OCI-LY1 (cell line): Measurements from ENCODE around the gene ATXN7.

ENCODE experiments used
- CTCF ChIP-seq: fragments of 200-600 bp; sonication (generic), shearing (Covaris generic); IDR thresholded peaks from 2 replicates; pipeline ENCODE4 v1.5.1; 2017; ENCODE audit warnings: mild to moderate bottlenecking, antibody characterized with exemption, low read length, moderate library complexity, mixed read lengths
- EZH2 ChIP-seq: fragments of 200-600 bp; sonication (generic), shearing (Covaris generic); IDR thresholded peaks from 2 replicates; pipeline ENCODE4 v1.8.0; 2017; ENCODE audit warnings: borderline replicate concordance, mixed run types, mild to moderate bottlenecking, antibody characterized with exemption, low read length, moderate library complexity, mixed read lengths

- no peak for TF ChIP-seq EZH2
- TF ChIP-seq CTCF, result no peak
Measured at GRCh38 chr3:64008487-64009351, 145.1 kb downstream of the ATXN7 start.
